ENCODE data around the gene CCDC85B. TPM values are rescaled to one million over a fixed set of nuclear protein-coding genes. Genes with fewer than 3 reads are reported as not detected.

The CCDC85B gene
- total RNA-seq, 1 donor from 2014 or later: 32.7 TPM

- intact Hi-C loops (cut with micrococcal nuclease): no loop called here
- no peak for DNase-seq
- no peak overlapping the region for H3K4me3 ChIP-seq
- H3K27ac ChIP-seq (replicated peaks): no peak overlapping the region
- H3K4me1 ChIP-seq: peaks cover 22% of the 10 kb centered on the region
- no peak for TF ChIP-seq CTCF (IDR thresholded peaks at IDR 0.05; ENCODE audit: borderline replicate concordance)
- H3K36me3 ChIP-seq: no peaks in the 10 kb centered on the region
- H3K27me3 ChIP-seq (ENCODE audit: low read depth): peaks cover 28% of the 10 kb centered on the region
- H3K9me3 ChIP-seq (replicated peaks): no peaks in the 10 kb centered on the region
Measured at GRCh38 chr11:65903715-65904114, 13.2 kb downstream of the CCDC85B start.

GRCh38 chr11:65906602-65907001, 16.1 kb downstream of the CCDC85B start:
- no peak for DNase-seq
- Histone ChIP-seq H3K4me1 (peaks cover 6% of the 10 kb centered on the region), H3K9me3 (replicated peaks) (no peaks in the 10 kb centered on the region), H3K36me3 (no peaks in the 10 kb centered on the region), H3K27ac (replicated peaks) (no peak overlapping the region), H3K4me3 (no peak overlapping the region), H3K27me3 (ENCODE audit: low read depth) (peaks cover 21% of the 10 kb centered on the region)
- intact Hi-C loops (cut with micrococcal nuclease): no loop called here
- TF ChIP-seq CTCF (IDR thresholded peaks at IDR 0.05; ENCODE audit: borderline replicate concordance): no peak

- no peaks in the 10 kb centered on the region for H3K9me3 ChIP-seq (replicated peaks)
- no peak overlapping the region for H3K27ac ChIP-seq (replicated peaks)
- H3K27me3 ChIP-seq (ENCODE audit: low read depth): peaks cover 21% of the 10 kb centered on the region
- no peak for TF ChIP-seq CTCF (IDR thresholded peaks at IDR 0.05; ENCODE audit: borderline replicate concordance)
- intact Hi-C loops (cut with micrococcal nuclease): no loop called here
- peaks cover 15% of the 10 kb centered on the region for H3K4me1 ChIP-seq
- DNase-seq: no peak
- no peak overlapping the region for H3K4me3 ChIP-seq
- no peaks in the 10 kb centered on the region for H3K36me3 ChIP-seq
Measured at GRCh38 chr11:65907878-65908277, 17.4 kb downstream of the CCDC85B start.

- peak overlapping the region; percentile 47 for H3K27ac ChIP-seq (replicated peaks)
- TF ChIP-seq CTCF (IDR thresholded peaks at IDR 0.05; ENCODE audit: borderline replicate concordance): peak; percentile 46
Measured at GRCh38 chr11:65911682-65912568, 21.5 kb downstream of the CCDC85B start.

GRCh38 chr11:65912845-65913244, 22.4 kb downstream of the CCDC85B start:
- DNase-seq: no peak
- peaks cover 8% of the 10 kb centered on the region for H3K36me3 ChIP-seq
- H3K27ac ChIP-seq (replicated peaks): no peak overlapping the region
- no peak overlapping the region for H3K4me3 ChIP-seq
- no peaks in the 10 kb centered on the region for H3K9me3 ChIP-seq (replicated peaks)
- intact Hi-C loops (cut with micrococcal nuclease): no loop called here
- peaks cover 48% of the 10 kb centered on the region for H3K4me1 ChIP-seq
- no peak for TF ChIP-seq CTCF (IDR thresholded peaks at IDR 0.05; ENCODE audit: borderline replicate concordance)
- peaks cover 15% of the 10 kb centered on the region for H3K27me3 ChIP-seq (ENCODE audit: low read depth)

More at GRCh38 chr11:65911682-65912568, 21.5 kb downstream of the CCDC85B start:
- Histone ChIP-seq H3K9me3 (replicated peaks) (no peaks in the 10 kb centered on the region), H3K36me3 (no peaks in the 10 kb centered on the region), H3K27me3 (ENCODE audit: low read depth) (peaks cover 21% of the 10 kb centered on the region), H3K4me3 (no peak overlapping the region), H3K4me1 (peaks cover 39% of the 10 kb centered on the region)
- DNase-seq: peak; percentile 48
- intact Hi-C loops (cut with micrococcal nuclease): no loop called here
